GM12872 (cell line): ENCODE data around the gene ABCC6.

ENCODE experiments used
- TF ChIP-seq, protein P1 (sequence below): IDR thresholded peaks from 3 replicates; pipeline ENCODE4 v1.5.1; 2011; ENCODE audit warnings: low read depth, mild to moderate bottlenecking, low read length, moderate library complexity; ENCODE audit not compliant: insufficient read depth

The ABCC6 gene

GRCh38 chr16:16144416-16144815, 78.9 kb downstream of the ABCC6 start:
- TF ChIP-seq, protein P1, sequence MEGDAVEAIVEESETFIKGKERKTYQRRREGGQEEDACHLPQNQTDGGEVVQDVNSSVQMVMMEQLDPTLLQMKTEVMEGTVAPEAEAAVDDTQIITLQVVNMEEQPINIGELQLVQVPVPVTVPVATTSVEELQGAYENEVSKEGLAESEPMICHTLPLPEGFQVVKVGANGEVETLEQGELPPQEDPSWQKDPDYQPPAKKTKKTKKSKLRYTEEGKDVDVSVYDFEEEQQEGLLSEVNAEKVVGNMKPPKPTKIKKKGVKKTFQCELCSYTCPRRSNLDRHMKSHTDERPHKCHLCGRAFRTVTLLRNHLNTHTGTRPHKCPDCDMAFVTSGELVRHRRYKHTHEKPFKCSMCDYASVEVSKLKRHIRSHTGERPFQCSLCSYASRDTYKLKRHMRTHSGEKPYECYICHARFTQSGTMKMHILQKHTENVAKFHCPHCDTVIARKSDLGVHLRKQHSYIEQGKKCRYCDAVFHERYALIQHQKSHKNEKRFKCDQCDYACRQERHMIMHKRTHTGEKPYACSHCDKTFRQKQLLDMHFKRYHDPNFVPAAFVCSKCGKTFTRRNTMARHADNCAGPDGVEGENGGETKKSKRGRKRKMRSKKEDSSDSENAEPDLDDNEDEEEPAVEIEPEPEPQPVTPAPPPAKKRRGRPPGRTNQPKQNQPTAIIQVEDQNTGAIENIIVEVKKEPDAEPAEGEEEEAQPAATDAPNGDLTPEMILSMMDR = no peak

GRCh38 chr16:16143931-16144330, 79.4 kb downstream of the ABCC6 start:
- TF ChIP-seq, protein P1 = no peak

- TF ChIP-seq, protein P1 = peak; percentile 54
Measured at GRCh38 chr16:16143038-16143763, 80.1 kb downstream of the ABCC6 start.

- TF ChIP-seq, protein P1 = no peak
Measured at GRCh38 chr16:16141784-16142396, 81.4 kb downstream of the ABCC6 start.

GRCh38 chr16:16141141-16141540, 82.2 kb downstream of the ABCC6 start:
- TF ChIP-seq, protein P1 = no peak

GRCh38 chr16:16140537-16140936, 82.8 kb downstream of the ABCC6 start:
- TF ChIP-seq, protein P1 = no peak

GRCh38 chr16:16139806-16140205, 83.5 kb downstream of the ABCC6 start:
- TF ChIP-seq, protein P1 = no peak
